HG03520 (cell line): ENCODE data around the gene MYO15A.
"Not testable (repeated sequence)": the region's sequence is repeated elsewhere in the genome, so short reads cannot be mapped to it uniquely, and the experiment has no call there.

Source experiments
- ATAC-seq: cut with Tn5 transposase; IDR thresholded peaks from one replicate; pipeline ENCODE4 v1.9.1; 2021; ENCODE audit warnings: mild to moderate bottlenecking, moderate library complexity; ENCODE audit not compliant: unreplicated experiment

MYO15A gene

DNA sequence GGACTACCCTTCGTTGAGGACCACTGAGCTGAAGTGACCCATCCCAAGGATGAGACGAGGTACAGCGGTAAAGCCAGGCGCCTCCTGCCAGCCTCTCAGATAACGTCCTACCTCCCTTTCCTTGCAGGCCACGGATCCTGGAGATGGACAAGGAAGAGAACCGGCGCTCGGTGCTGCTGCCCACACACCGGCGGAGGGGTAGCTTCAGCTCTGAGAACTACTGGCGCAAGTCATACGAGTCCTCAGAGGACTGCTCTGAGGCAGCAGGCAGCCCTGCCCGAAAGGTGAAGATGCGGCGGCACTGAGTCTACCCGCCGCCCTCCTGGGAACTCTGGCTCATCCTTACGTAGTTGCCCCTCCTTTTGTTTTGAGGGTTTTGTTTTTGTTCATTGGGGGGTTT lies 99.5 kb downstream of the MYO15A start:
- no peak for ATAC-seq

DNA sequence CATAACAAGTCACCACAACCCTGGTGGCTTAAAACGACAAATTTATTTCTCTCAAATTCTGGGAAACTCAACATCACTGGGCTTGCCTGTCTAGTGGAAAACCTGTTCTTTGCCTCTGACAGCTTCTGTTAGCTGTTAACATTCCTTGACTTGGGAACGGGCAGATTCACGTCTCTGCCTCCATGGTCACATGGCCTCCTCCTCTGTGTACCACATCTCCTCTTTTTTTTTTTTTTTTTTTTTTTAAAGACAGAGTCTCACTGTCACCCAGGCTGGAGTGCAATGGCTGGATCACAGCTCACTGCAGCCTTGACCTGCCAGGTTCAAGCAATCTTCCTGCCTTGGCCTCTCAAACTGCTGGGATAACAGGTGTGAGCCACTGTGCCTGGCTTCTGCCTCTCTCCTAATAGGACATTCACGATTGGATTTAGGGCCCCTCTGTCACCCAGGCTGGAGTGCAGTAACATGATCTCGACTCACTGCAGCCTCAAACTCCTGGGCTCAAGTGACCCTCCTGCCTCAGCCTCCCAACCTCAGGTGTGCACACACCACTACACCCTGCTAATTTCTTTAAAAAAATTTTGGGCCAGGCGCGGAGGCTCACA lies 105.2 kb downstream of the MYO15A start:
- no peak for ATAC-seq

GRCh38 chr17:18216906-18217305 lies 108.3 kb downstream of the MYO15A start:
- ATAC-seq: not testable (repeated sequence)

- ATAC-seq: no peak
Observed at GRCh38 chr17:18217412-18218015, 109.0 kb downstream of the MYO15A start.

- ATAC-seq: no peak
Observed at GRCh38 chr17:18218756-18219415, 110.3 kb downstream of the MYO15A start.

DNA sequence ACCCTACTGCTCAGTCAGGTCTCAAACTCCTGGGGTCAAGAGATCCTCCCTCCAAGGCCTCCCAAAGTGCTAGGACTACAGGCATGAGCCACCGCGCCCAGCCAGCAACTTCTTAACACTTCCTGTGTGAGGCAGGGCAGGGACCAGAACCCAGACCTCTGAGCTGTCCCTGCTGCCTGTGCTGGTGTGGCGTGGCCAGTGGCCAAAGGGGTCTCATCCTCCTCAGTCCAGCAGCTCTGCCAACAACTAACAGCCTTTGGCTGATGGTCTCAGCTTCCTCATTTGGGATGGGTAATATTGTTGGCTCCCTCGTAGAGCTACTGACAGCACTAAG lies 115.5 kb downstream of the MYO15A start:
- ATAC-seq: no peak

DNA sequence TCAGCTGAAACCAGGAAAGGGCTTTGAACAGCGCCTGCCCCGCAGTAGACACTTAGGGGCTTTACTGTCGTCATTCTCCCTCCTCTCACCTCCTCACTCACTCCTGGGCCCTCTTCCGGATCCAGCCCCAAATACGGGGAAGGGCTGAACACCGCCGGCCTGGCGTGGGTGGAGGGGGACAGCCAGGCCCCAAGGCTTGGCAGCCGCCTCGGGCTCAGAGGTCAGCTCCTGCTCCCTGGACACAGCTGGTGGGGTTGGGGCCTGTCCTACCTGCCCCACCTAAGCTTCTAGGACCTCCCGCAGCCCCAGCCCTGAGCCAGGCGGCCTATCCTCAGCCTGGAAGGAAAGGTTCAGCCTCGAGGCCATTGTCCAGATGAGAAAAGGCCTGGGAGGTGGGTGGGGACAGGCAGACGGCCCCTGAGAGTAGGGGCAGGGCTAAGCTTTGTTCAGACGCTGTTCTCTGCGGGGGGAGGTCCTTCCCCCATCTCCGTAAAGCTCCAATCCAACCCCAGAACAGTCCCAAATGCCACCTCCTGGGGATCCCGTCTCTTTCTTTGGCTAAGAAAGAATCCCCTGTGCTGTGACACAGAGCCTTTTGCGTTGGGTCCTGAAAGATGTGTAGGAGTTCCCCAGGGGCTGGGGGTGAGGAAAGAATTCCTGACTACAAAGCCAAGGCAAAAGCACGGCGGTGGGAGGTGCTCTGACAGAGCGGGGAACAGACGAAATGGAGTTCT lies 116.0 kb downstream of the MYO15A start:
- ATAC-seq: no peak

DNA sequence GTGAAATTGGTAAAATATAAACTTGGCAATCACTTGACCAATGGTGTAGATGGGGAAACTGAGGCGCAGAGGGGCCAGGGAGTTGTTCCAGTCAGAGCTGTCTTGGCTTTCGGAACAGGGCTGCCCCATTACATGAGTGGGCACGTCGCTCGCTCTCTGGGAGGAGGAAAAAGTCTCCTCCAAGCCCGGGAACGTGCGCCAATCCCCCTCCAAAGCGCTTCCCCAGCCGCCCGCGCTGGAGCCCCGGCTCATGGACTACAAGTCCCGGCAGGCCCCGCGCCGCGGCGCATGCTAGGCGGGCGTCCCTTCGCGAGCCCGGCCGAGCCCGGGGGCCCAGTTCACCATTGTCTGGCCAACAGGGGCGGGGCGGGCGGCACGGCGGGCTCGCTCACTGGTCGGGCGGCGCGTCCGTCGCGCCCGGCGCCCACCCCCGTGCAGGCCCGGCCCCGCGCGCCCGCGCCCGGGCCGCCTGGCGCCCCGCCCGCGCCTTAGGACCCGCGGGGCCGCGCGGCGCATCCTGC lies 116.6 kb downstream of the MYO15A start, which contains the start of gene LLGL1:
TSS of gene LLGL1 (plus strand) at position 515 of the 521 bp plus-strand sequence. CDS start 48 bp downstream, outside the sequence.
- peak; percentile 85 for ATAC-seq

DNA sequence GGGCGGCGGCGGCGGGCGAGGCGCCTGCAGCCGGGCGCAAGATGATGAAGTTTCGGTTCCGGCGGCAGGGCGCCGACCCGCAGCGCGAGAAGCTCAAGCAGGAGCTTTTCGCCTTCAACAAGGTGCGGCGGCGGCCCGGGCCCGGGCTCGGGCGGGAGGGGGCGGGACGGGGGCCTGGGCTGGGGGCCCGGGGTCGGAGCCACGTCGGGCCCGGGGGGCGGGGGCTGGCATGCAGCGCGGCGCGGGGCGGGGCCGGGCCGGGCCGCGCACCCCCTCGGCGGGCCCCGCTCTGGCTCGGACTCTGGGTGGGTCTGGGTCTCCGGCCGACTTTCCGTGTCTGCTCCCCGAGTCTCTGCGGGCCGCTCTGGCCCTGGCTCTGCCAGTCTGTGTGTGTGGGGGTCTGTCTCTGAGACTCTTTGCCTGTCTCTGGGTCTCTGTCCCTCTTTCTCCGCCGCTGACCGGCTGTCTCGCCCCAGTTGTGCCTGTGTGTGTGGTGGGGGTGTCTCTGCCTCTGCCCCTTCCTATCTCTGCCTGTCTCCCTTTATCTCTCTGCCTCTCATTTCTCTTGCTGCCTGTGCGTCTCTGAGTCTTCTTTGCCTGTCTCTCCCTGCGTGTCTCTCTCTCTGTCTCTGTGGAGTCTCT lies 117.2 kb downstream of the MYO15A start:
- ATAC-seq: peak; percentile 24

GRCh38 chr17:18226284-18226945 lies 117.9 kb downstream of the MYO15A start:
- no peak for ATAC-seq

DNA sequence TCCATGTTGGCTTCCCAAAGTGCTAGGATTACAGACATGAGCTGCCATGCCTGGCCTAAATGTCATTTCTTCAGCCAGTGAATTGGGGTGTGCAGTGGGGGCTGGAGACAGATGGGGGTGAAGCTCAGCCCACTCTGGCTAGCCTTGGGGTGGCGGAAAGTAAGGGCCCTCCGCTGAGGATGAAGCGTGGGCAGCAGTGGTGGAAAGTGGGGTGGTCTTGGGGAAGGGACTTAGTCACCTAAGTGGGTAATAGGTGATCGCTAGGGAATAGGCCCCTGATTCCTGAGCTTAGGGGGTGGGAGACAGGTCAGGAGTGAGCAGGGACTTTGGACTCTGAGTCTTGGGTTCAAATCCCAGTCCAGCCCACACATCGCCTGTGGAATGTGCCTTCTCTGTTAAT lies 119.1 kb downstream of the MYO15A start:
- no peak for ATAC-seq

DNA sequence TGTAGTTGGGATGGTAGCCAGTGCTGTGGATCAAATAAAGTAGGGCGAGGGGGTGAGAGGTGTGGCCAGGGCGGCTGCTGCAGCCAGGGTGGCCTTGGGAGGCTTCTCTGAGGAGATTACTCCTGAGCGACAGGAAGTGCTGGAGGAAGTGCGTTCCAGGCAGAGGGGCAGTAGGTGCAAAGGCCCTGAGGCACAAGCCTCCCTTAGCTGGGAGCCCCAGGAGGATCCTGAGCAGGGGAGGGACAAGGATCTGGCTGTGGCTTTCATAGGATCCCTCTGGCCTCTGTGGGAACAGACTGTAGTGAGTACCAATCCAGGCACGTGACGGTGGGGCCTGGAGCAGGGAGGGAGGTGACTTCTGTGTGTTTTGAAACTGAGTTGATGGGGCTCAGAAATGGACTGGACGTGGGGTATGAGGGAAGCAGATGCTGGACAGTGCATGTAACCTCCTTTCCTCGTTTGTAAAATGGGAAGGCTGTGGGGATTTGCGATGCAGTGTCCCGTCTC lies 119.7 kb downstream of the MYO15A start:
- ATAC-seq: no peak

DNA sequence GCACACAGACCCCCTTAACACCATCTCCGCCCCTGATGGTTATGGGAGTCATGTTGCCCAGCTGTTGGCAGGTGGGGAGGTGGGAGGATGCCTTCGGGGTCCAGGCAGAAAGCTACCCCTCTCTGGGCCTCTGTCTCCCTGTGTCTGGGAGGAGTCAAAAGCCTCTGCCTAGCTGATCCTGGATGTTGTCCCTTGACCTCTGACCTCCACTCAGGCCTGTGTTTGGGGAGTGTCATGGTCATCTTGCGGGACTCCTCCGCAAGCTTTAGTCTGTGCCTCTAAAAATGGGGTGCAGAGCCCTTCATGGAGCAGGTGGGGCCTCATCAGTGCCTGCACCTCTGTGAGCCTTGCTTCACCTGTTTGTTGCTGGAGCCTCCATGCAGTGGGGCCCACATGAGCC lies 120.7 kb downstream of the MYO15A start:
- ATAC-seq: no peak
